ENCODE measurements around the gene NSRP1. TPM values are rescaled to one million over a fixed set of nuclear protein-coding genes. Genes with fewer than 3 reads are reported as not detected.

The NSRP1 gene
- total and polyA plus RNA-seq, 2 of the 13 experiments (the other 11 are each of a cell fraction or from before 2014, with no cell fraction given): 7.0 to 14.3 TPM

GRCh38 chr17:30224419-30224960 is 107.9 kb downstream of the NSRP1 start:
- no peak for ATAC-seq
- intact Hi-C loops (cut with micrococcal nuclease; ENCODE audit: unreplicated experiment) (loop anchor here (10.0 kb wide), 1 partner anchor 50 kb away; no protein-coding TSS in a partner anchor), in situ Hi-C loops (cut with HindIII; ENCODE audit: extremely low pct_ligation_motif_present, low pct_unique_long_range_greater_than_20kb) (no loop called here)
- ChIA-PET CTCF (ENCODE audit: low intra/inter-chr PET ratio, low total read pairs) (no interaction called here), POLR2A (interaction anchor here (0.7 to 2.7 kb wide), 5 partner anchors 10 to 107 kb away, joined by 3 to 7 read pairs (median 3); partner anchors contain the start of gene SLC6A4)
- Histone ChIP-seq H3K4me3 (replicated peaks in 1 of 3; ENCODE audit: insufficient read depth in 1 of 3, low read depth in 2 of 3, low read length in 3 of 3) (peak overlapping the region in 1 of 3 experiments; percentile 13; a peak in 2 of 6 replicates), H3K9ac (ENCODE audit: insufficient read depth, low read depth, low read length) (no peak overlapping the region), H3K4me2 (ENCODE audit: low read depth, low read length) (peak overlapping the region; percentile 79; the same call in 1 of the 2 replicates), H3K9me3 (ENCODE audit: low read length) (no peaks in the 10 kb centered on the region), H2AFZ (ENCODE audit: low read length) (no peak overlapping the region), H4K20me1 (ENCODE audit: insufficient read depth, low read length) (no peaks in the 10 kb centered on the region), H3K27ac (ENCODE audit: extremely low read length, insufficient read depth, low read length) (peak overlapping the region; percentile 45), H3K4me1 (ENCODE audit: insufficient read depth, low read length) (peaks cover 91% of the 10 kb centered on the region), H3K36me3 (replicated peaks in 1 of 2; ENCODE audit: control insufficient read depth in 1 of 2, insufficient read depth in 2 of 2, low read length in 2 of 2) (no peaks in the 10 kb centered on the region), H3K27me3 (ENCODE audit: control insufficient read depth in 1 of 2, insufficient read depth in 2 of 2, low read length in 2 of 2) (no peaks in the 10 kb centered on the region), H3K79me2 (ENCODE audit: insufficient read depth, low read length) (no peaks in the 10 kb centered on the region)
- WGBS (ENCODE audit: low lambda C conversion rate): 51% methylated on average over 8 of the region's 8 CpGs
- TF ChIP-seq, protein P1, sequence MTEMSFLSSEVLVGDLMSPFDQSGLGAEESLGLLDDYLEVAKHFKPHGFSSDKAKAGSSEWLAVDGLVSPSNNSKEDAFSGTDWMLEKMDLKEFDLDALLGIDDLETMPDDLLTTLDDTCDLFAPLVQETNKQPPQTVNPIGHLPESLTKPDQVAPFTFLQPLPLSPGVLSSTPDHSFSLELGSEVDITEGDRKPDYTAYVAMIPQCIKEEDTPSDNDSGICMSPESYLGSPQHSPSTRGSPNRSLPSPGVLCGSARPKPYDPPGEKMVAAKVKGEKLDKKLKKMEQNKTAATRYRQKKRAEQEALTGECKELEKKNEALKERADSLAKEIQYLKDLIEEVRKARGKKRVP (CRISPR knock-in tag; IDR thresholded peaks at IDR 0.05): peak in 1 of 2 experiments; percentile 85; a peak in 2 of 4 replicates
- TF ChIP-seq ZFY (CRISPR knock-in tag; IDR thresholded peaks at IDR 0.05) (peak; percentile 16; the same call in 1 of the 2 replicates), CEBPG (CRISPR knock-in tag; IDR thresholded peaks at IDR 0.05) (peak; percentile 73), MAF1 (CRISPR knock-in tag; IDR thresholded peaks at IDR 0.05; ENCODE audit: borderline replicate concordance) (no peak), KLF12 (CRISPR knock-in tag; IDR thresholded peaks at IDR 0.05; ENCODE audit: borderline replicate concordance) (no peak), MBNL3 (CRISPR knock-in tag; conservative IDR thresholded peaks at IDR 0.05) (no peak), TIGD3 (CRISPR knock-in tag; IDR thresholded peaks at IDR 0.05; ENCODE audit: borderline replicate concordance) (no peak), CEBPB (IDR thresholded peaks at IDR 0.05; ENCODE audit: borderline replicate concordance, low read depth, low read length) (peak; percentile 23; the same call in 1 of the 2 replicates)
- BruUV-seq (replicated peaks): no TSS peak
- no peak for DNase-seq (ENCODE audit: low spot score)
- FAIRE-seq: no peak

Data from HepG2 (cell line).